Nephron (organoid): ENCODE measurements around the gene TTLL10.

Source experiments
- H3K27ac Mint-ChIP-seq, 3 experiments: 2 replicates each; pipeline ENCODE4 v1.8.0; 2020; ENCODE audit warnings: mixed read lengths in 3 of 3, mild to moderate bottlenecking in 2 of 3, moderate library complexity in 1 of 3
- H3K27me3 Mint-ChIP-seq: 2 replicates; pipeline ENCODE4 v1.8.0; 2021; ENCODE audit warnings: low read depth, mild to moderate bottlenecking, moderate library complexity, mixed read lengths
- H3K36me3 Mint-ChIP-seq: 2 replicates; pipeline ENCODE4 v1.8.0; 2020; ENCODE audit warnings: low read depth, mixed read lengths
- H3K4me1 Mint-ChIP-seq: 2 replicates; pipeline ENCODE4 v1.8.0; 2020; ENCODE audit warnings: mixed read lengths
- H3K4me3 Mint-ChIP-seq, 3 experiments: 2 replicates each; pipeline ENCODE4 v1.8.0; 2020; ENCODE audit warnings: mild to moderate bottlenecking in 3 of 3, mixed read lengths in 3 of 3, moderate library complexity in 2 of 3
- H3K9me3 Mint-ChIP-seq: 2 replicates; pipeline ENCODE4 v1.8.0; 2020; ENCODE audit warnings: mixed read lengths
- TF ChIP-seq, protein P1 (sequence below), 3 experiments: fragments of 200-600 bp; sonication (generic); IDR thresholded peaks; one replicate each; pipeline ENCODE4 v1.5.0; 2021; ENCODE audit warnings: antibody characterized with exemption in 3 of 3; ENCODE audit not compliant: unreplicated experiment in 3 of 3

TTLL10 gene

DNA sequence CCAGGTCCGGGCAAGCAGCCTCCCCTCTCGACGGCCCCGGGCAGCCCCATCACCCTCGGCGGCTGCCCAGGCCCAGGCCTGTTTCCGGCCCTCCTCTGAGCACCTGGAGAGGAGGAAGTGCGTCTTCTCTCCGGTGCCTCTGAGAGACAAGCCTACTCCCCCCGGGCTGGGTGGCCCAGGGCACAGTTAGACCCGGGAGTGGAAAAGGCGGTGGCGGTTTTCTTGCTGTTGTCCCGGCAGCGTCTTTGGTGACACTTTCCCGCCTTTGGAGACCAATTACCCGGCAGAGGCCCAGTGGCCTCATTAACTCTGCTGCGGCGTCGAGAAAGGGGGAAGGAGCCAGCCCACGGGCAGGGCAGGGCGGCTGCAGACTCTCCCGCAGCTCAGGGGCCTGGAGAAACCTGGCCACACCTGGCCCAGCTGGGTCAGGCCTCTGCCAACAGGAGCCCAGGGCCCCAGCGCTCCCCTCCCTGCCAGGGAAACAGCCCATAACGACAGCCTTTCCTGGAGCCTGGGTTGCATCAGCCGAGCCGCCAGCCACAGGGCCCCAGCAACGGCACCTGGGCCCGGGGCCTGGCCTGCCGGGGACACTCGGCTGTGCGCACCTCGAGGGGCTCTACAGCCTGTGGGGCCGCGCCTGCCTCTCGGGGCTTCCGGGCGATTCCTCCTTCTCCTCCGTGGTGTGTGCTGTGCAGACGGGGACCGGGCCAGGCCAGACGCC is 29.4 kb upstream of the TTLL10 start:
- no peaks in the 10 kb centered on the region for H3K36me3 Mint-ChIP-seq
- H3K9me3 Mint-ChIP-seq, result no peaks in the 10 kb centered on the region
- TF ChIP-seq, protein P1, sequence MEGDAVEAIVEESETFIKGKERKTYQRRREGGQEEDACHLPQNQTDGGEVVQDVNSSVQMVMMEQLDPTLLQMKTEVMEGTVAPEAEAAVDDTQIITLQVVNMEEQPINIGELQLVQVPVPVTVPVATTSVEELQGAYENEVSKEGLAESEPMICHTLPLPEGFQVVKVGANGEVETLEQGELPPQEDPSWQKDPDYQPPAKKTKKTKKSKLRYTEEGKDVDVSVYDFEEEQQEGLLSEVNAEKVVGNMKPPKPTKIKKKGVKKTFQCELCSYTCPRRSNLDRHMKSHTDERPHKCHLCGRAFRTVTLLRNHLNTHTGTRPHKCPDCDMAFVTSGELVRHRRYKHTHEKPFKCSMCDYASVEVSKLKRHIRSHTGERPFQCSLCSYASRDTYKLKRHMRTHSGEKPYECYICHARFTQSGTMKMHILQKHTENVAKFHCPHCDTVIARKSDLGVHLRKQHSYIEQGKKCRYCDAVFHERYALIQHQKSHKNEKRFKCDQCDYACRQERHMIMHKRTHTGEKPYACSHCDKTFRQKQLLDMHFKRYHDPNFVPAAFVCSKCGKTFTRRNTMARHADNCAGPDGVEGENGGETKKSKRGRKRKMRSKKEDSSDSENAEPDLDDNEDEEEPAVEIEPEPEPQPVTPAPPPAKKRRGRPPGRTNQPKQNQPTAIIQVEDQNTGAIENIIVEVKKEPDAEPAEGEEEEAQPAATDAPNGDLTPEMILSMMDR (IDR thresholded peaks at IDR 0.05; ENCODE audit: unreplicated experiment in 3 of 3), result no peak
- peak overlapping the region; percentile 39 to 55 (median 49) for H3K27ac Mint-ChIP-seq
- H3K27me3 Mint-ChIP-seq, result peaks cover 8% of the 10 kb centered on the region
- no peak overlapping the region for H3K4me3 Mint-ChIP-seq
- H3K4me1 Mint-ChIP-seq, result no peaks in the 10 kb centered on the region

DNA sequence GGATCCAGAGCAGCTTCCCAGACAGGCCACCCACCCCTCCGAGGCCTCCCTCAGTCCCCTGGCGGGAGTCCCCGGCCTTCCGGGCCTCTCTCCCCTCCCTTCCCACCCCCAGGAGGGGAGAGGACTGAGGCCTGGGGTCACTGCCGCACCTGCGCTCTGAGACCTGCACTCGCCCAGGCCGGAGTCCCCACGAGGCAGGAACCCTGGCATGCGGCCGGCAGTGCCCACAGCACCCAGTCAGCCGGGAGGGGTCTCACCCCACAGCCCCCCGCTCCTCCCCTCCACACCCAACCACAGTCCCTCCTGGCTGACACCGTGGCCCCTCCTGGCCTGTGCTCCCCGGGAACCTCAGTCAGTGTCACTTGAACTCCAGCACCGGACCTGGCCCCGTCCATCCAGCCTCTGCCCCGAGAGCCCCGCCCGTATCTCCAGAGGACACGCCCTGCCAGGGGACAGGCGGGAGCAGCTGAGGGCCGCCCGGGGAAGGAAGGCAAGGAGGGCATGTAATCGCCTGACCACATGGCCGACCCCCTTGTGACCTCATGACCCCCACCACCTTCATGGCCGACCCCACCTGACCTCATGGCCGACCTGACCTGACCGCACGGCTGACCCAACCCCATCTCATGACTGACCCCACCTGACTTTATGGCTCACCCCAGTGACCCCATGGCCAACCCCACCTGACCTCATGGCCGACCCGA is 28.7 kb upstream of the TTLL10 start:
- H3K9me3 Mint-ChIP-seq, result no peaks in the 10 kb centered on the region
- no peaks in the 10 kb centered on the region for H3K4me1 Mint-ChIP-seq
- no peaks in the 10 kb centered on the region for H3K36me3 Mint-ChIP-seq
- H3K4me3 Mint-ChIP-seq, result peak overlapping the region in 1 of 3 experiments; percentile 19
- no peak overlapping the region for H3K27ac Mint-ChIP-seq
- TF ChIP-seq, protein P1 (IDR thresholded peaks at IDR 0.05; ENCODE audit: unreplicated experiment in 3 of 3), result no peak
- H3K27me3 Mint-ChIP-seq, result peaks cover 8% of the 10 kb centered on the region

DNA sequence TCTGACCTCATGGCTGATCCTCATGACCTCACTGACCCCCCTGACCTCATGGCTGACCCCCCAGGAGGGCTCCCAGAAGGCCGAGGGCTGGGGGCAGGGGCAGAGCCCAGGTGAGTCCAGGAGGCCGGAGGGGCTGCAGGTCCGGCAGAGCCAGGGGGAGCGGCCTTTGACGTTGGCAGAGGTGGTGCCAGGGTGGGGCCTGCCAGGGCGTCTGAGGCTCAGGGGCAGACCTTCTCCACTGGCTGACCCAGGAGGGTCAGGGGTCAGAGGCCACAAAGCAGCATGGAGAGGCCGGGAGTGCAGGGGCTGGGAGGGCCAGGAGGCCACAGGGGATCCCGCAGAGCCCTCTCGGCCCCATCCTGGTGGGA is 28.1 kb upstream of the TTLL10 start:
- Mint-ChIP-seq H3K4me1 (no peaks in the 10 kb centered on the region), H3K27ac (no peak overlapping the region), H3K4me3 (peak overlapping the region in 1 of 3 experiments; percentile 19), H3K27me3 (peaks cover 8% of the 10 kb centered on the region), H3K9me3 (no peaks in the 10 kb centered on the region), H3K36me3 (no peaks in the 10 kb centered on the region)
- TF ChIP-seq, protein P1 (IDR thresholded peaks at IDR 0.05; ENCODE audit: unreplicated experiment in 3 of 3), result no peak

DNA sequence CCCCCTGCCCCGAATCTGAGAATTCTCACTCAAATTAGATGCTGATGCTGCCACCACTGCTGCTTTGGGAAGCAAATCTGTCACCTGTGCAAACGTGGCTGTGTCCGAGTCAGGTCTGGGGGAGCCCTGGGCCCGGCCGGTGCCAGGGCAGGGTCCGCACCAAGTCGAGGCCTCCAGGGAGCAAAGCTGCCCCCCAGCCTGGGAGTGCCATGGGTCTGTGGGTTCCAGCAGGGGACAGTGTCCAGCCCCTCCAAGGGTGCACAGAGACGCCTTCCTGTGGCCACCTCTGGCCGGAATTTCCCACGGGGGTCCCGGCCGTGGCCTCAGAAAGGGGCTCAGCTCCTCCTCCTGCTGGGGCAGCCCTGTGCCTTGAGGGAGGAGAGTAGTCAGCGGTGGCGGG is 27.7 kb upstream of the TTLL10 start:
- H3K27me3 Mint-ChIP-seq, result peaks cover 8% of the 10 kb centered on the region
- no peaks in the 10 kb centered on the region for H3K4me1 Mint-ChIP-seq

DNA sequence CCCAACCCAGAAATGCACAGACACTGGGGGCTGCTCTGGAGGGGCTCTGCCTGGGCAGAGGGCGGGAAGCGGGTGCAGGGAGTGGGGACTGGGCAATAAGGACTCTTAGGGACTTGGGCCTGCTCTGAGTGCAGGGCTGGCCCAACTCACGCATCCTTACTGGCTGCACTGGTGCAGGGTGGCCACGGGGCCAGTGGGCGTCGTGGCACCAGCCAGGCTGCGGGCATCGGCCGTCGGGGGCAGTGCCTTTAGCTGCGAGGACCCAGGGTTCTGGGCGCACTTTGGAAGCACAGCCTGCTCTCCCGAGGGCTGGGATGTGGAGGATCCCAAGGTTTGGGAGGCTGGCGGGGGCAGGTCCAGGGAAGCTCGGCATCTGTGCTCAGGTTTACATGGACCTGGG is 27.1 kb upstream of the TTLL10 start:
- Mint-ChIP-seq H3K27ac (peak overlapping the region in 1 of 3 experiments; percentile 44), H3K4me3 (no peak overlapping the region), H3K9me3 (no peaks in the 10 kb centered on the region), H3K36me3 (no peaks in the 10 kb centered on the region), H3K4me1 (no peaks in the 10 kb centered on the region), H3K27me3 (peaks cover 8% of the 10 kb centered on the region)
- TF ChIP-seq, protein P1 (IDR thresholded peaks at IDR 0.05; ENCODE audit: unreplicated experiment in 3 of 3), result no peak

More for the DNA sequence above, 27.7 kb upstream of the TTLL10 start:
- Mint-ChIP-seq H3K4me3 (no peak overlapping the region), H3K27ac (no peak overlapping the region), H3K9me3 (no peaks in the 10 kb centered on the region), H3K36me3 (no peaks in the 10 kb centered on the region)
- TF ChIP-seq, protein P1 (IDR thresholded peaks at IDR 0.05; ENCODE audit: unreplicated experiment in 3 of 3), result no peak
